Astrocyte (in vitro differentiated cells and primary cell): ENCODE results near the gene CCDC117.

Experiments
- EZH2 ChIP-seq: IDR thresholded peaks from 2 replicates; pipeline ENCODE4 v1.6.1; 2012; ENCODE audit warnings: mild to moderate bottlenecking, low read length, inconsistent platforms; ENCODE audit not compliant: insufficient read depth
- TF ChIP-seq, protein P1 (sequence below): IDR thresholded peaks from 2 replicates; pipeline ENCODE4 v1.5.1; 2011; ENCODE audit warnings: low read depth, mild to moderate bottlenecking, inconsistent platforms, low read length, moderate library complexity; ENCODE audit not compliant: insufficient read depth

- TF ChIP-seq, protein P1, sequence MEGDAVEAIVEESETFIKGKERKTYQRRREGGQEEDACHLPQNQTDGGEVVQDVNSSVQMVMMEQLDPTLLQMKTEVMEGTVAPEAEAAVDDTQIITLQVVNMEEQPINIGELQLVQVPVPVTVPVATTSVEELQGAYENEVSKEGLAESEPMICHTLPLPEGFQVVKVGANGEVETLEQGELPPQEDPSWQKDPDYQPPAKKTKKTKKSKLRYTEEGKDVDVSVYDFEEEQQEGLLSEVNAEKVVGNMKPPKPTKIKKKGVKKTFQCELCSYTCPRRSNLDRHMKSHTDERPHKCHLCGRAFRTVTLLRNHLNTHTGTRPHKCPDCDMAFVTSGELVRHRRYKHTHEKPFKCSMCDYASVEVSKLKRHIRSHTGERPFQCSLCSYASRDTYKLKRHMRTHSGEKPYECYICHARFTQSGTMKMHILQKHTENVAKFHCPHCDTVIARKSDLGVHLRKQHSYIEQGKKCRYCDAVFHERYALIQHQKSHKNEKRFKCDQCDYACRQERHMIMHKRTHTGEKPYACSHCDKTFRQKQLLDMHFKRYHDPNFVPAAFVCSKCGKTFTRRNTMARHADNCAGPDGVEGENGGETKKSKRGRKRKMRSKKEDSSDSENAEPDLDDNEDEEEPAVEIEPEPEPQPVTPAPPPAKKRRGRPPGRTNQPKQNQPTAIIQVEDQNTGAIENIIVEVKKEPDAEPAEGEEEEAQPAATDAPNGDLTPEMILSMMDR, result no peak
- no peak for TF ChIP-seq EZH2
Measured at GRCh38 chr22:28774378-28774777, 1.9 kb downstream of the CCDC117 start.
